ENCODE data around the gene CCDC158. TPM values are rescaled to one million over a fixed set of nuclear protein-coding genes. Genes with fewer than 3 reads are reported as not detected.

CCDC158 gene
- polyA plus RNA-seq, 3 donors, result not detected

DNA sequence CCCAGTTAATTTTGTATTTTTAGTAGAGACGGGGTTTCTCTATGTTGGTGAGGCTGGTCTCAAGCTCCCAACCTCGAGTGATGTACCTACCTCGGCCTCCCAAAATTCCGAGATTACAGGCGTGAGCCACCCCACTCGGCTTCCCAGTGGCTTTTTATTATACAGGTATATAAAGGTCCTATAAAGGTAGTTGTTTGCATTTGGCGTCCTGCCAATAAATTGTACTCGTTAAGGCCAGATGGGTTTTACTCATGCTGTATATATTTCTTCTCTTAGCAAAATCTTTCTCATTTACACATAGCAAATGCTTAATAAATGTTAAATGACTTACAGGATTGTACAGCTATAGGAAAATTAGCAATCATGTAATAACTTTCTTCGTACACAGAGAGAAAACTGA lies 20.9 kb upstream of the CCDC158 start:
- Histone ChIP-seq H3K79me2 (ENCODE audit: insufficient read depth, low read length) (no peaks in the 10 kb centered on the region), H3K27me3 (ENCODE audit: control insufficient read depth in 2 of 2, insufficient read depth in 2 of 2, low read length in 2 of 2) (peaks cover 0 to 2% of the 10 kb centered on the region in 2 donors), H3K9me3 (replicated peaks in 1 of 2; ENCODE audit: control insufficient read depth in 1 of 2, insufficient read depth in 1 of 2, low read length in 2 of 2) (no peaks in the 10 kb centered on the region), H3K27ac (ENCODE audit: low read depth in 1 of 2, low read length in 2 of 2) (no peak overlapping the region), H4K20me1 (ENCODE audit: insufficient read depth, low read length) (no peaks in the 10 kb centered on the region), H3K9ac (ENCODE audit: insufficient read depth, low read length, poor library complexity, severe bottlenecking) (no peak overlapping the region), H2AFZ (ENCODE audit: insufficient read depth, low read depth, low read length, poor library complexity, severe bottlenecking) (no peak overlapping the region), H3K4me3 (replicated peaks in 1 of 3; ENCODE audit: low read depth in 2 of 3, low read length in 3 of 3) (no peak overlapping the region), H3K36me3 (replicated peaks in 1 of 2; ENCODE audit: control insufficient read depth in 1 of 2, insufficient read depth in 2 of 2, low read length in 2 of 2) (no peaks in the 10 kb centered on the region), H3K4me1 (ENCODE audit: control insufficient read depth in 1 of 2, insufficient read depth in 2 of 2, low read length in 2 of 2) (no peaks in the 10 kb centered on the region), H3K4me2 (replicated peaks; ENCODE audit: extremely low read depth, low read length, poor library complexity, severe bottlenecking) (no peak overlapping the region)
- Mint-ChIP-seq H3K4me3 (no peak overlapping the region), H3K4me1 (no peaks in the 10 kb centered on the region), H3K9me3 (no peaks in the 10 kb centered on the region), H3K27ac (no peak overlapping the region), H3K36me3 (no peaks in the 10 kb centered on the region), H3K27me3 (ENCODE audit: low read depth in 3 of 3) (peaks cover 0 to 5% (median 3%) of the 10 kb centered on the region in 3 donors)
- no CpG with 5 or more reads among the region's 9 CpGs for WGBS (ENCODE audit: insufficient coverage)
- DNase-seq, result no peak
- TF ChIP-seq, protein P1, sequence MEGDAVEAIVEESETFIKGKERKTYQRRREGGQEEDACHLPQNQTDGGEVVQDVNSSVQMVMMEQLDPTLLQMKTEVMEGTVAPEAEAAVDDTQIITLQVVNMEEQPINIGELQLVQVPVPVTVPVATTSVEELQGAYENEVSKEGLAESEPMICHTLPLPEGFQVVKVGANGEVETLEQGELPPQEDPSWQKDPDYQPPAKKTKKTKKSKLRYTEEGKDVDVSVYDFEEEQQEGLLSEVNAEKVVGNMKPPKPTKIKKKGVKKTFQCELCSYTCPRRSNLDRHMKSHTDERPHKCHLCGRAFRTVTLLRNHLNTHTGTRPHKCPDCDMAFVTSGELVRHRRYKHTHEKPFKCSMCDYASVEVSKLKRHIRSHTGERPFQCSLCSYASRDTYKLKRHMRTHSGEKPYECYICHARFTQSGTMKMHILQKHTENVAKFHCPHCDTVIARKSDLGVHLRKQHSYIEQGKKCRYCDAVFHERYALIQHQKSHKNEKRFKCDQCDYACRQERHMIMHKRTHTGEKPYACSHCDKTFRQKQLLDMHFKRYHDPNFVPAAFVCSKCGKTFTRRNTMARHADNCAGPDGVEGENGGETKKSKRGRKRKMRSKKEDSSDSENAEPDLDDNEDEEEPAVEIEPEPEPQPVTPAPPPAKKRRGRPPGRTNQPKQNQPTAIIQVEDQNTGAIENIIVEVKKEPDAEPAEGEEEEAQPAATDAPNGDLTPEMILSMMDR (IDR thresholded peaks at IDR 0.05), result no peak
- intact Hi-C loops (cut with micrococcal nuclease), result no loop called here

DNA sequence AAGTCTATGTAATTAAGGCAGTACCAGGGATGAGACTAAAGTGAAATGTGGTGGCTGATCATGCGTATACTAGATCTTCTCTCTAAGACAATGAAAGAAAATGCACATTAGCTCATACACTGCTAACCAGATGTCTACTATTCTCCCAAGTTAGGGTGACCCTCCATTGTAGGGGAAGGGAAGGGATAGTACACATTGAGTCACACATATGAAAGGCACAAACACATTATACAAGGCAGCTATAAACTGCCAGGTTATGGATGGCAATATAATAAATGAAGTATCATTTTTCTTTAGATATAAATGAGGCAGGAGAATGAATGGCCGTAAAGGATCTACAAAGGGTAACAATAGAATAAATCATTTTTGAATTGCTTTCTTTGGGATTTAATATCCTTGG lies 18.6 kb upstream of the CCDC158 start:
- WGBS (ENCODE audit: insufficient coverage), result 100% methylated on average over 1 of the region's 2 CpGs

More for the DNA sequence above, 18.6 kb upstream of the CCDC158 start:
- H3K4me2 ChIP-seq (replicated peaks; ENCODE audit: extremely low read depth, low read length, poor library complexity, severe bottlenecking), result no peak overlapping the region
- H3K27me3 Mint-ChIP-seq (ENCODE audit: low read depth in 3 of 3), result peaks cover 10 to 19% (median 17%) of the 10 kb centered on the region in 3 donors
- no peak overlapping the region for H3K27ac Mint-ChIP-seq
- H3K9ac ChIP-seq (ENCODE audit: insufficient read depth, low read length, poor library complexity, severe bottlenecking), result no peak overlapping the region
- no peak overlapping the region for H3K27ac ChIP-seq (ENCODE audit: low read depth in 1 of 2, low read length in 2 of 2)
- H3K9me3 ChIP-seq (replicated peaks in 1 of 2; ENCODE audit: control insufficient read depth in 1 of 2, insufficient read depth in 1 of 2, low read length in 2 of 2), result no peaks in the 10 kb centered on the region
- no peaks in the 10 kb centered on the region for H3K36me3 Mint-ChIP-seq
- H3K79me2 ChIP-seq (ENCODE audit: insufficient read depth, low read length), result no peaks in the 10 kb centered on the region
- intact Hi-C loops (cut with micrococcal nuclease), result no loop called here
- no peak overlapping the region for H2AFZ ChIP-seq (ENCODE audit: insufficient read depth, low read depth, low read length, poor library complexity, severe bottlenecking)
- no peaks in the 10 kb centered on the region for H3K9me3 Mint-ChIP-seq
- H3K36me3 ChIP-seq (replicated peaks in 1 of 2; ENCODE audit: control insufficient read depth in 1 of 2, insufficient read depth in 2 of 2, low read length in 2 of 2), result no peaks in the 10 kb centered on the region
- H4K20me1 ChIP-seq (ENCODE audit: insufficient read depth, low read length), result no peaks in the 10 kb centered on the region
- no peak overlapping the region for H3K4me3 ChIP-seq (replicated peaks in 1 of 3; ENCODE audit: low read depth in 2 of 3, low read length in 3 of 3)
- H3K4me1 Mint-ChIP-seq, result peaks cover 8% of the 10 kb centered on the region
- no peaks in the 10 kb centered on the region for H3K4me1 ChIP-seq (ENCODE audit: control insufficient read depth in 1 of 2, insufficient read depth in 2 of 2, low read length in 2 of 2)
- peaks cover 12 to 16% of the 10 kb centered on the region in 2 donors for H3K27me3 ChIP-seq (ENCODE audit: control insufficient read depth in 2 of 2, insufficient read depth in 2 of 2, low read length in 2 of 2)
- H3K4me3 Mint-ChIP-seq, result no peak overlapping the region
- no peak for DNase-seq
- TF ChIP-seq, protein P1 (IDR thresholded peaks at IDR 0.05), result no peak
